SK-N-SH treated with all-trans-retinoic acid at 6 μM for 48 hours (cell line): ENCODE data around the gene PLN.

Experiments used
- ATAC-seq: fragments of 200-7000 bp; cut with Tn5 transposase; 3 replicates; pipeline ENCODE4 v1.9.1; 2020; ENCODE audit warnings: mild to moderate bottlenecking, moderate library complexity
- ARNTL ChIP-seq: fragments of 450-650 bp; formaldehyde crosslinking; IDR thresholded peaks from 2 replicates; pipeline ENCODE4 v1.5.0; 2020; ENCODE audit warnings: low read depth, mild to moderate bottlenecking, moderate library complexity, borderline replicate concordance
- BACH2 ChIP-seq: fragments of 250-450 bp; sonication (Bioruptor Pico); IDR thresholded peaks from 2 replicates; pipeline ENCODE4 v1.9.0; 2021; ENCODE audit warnings: mild to moderate bottlenecking, borderline replicate concordance
- ESRRG ChIP-seq: fragments of 250-450 bp; sonication (Bioruptor Pico); IDR thresholded peaks from 2 replicates; pipeline ENCODE4 v1.6.1; 2021; ENCODE audit warnings: mild to moderate bottlenecking
- GLIS3 ChIP-seq: fragments of 250-450 bp; sonication (Bioruptor Pico); IDR thresholded peaks from 2 replicates; pipeline ENCODE4 v1.5.0; 2020; ENCODE audit warnings: mild to moderate bottlenecking, moderate library complexity
- ISL1 ChIP-seq: fragments of 250-450 bp; sonication (Bioruptor Pico); IDR thresholded peaks from 2 replicates; pipeline ENCODE4 v2.1.2; 2022; ENCODE audit warnings: mild to moderate bottlenecking, moderate library complexity
- OSR1 ChIP-seq: fragments of 250-450 bp; sonication (Bioruptor Pico); IDR thresholded peaks from 2 replicates; pipeline ENCODE4 v1.8.0; 2022; ENCODE audit warnings: moderate library complexity, mild to moderate bottlenecking, inconsistent platforms
- PATZ1 ChIP-seq: fragments of 250-450 bp; sonication (Bioruptor Pico); IDR thresholded peaks from 2 replicates; pipeline ENCODE4 v1.8.0; 2020; ENCODE audit warnings: mild to moderate bottlenecking, moderate library complexity, borderline replicate concordance
- PPARA ChIP-seq: fragments of 250-450 bp; sonication (Bioruptor Pico); IDR thresholded peaks from 2 replicates; pipeline ENCODE4 v1.5.0; 2020; ENCODE audit warnings: mild to moderate bottlenecking, borderline replicate concordance
- RARB ChIP-seq: fragments of 250-450 bp; sonication (Bioruptor Pico); IDR thresholded peaks from 2 replicates; pipeline ENCODE4 v1.8.0; 2021; ENCODE audit warnings: mild to moderate bottlenecking, moderate library complexity
- SNAI2 ChIP-seq: fragments of 250-450 bp; sonication (Bioruptor Pico); IDR thresholded peaks from 2 replicates; pipeline ENCODE4 v1.5.0; 2020; ENCODE audit warnings: mild to moderate bottlenecking, moderate library complexity
- TCF4 ChIP-seq: fragments of 250-450 bp; sonication (Bioruptor Pico); IDR thresholded peaks from 2 replicates; pipeline ENCODE4 v1.8.0; 2021; ENCODE audit warnings: mild to moderate bottlenecking, moderate library complexity, borderline replicate concordance
- ZC3H10 ChIP-seq: fragments of 250-450 bp; sonication (Bioruptor Pico); IDR thresholded peaks from 2 replicates; pipeline ENCODE4 v1.5.1; 2021; ENCODE audit warnings: mild to moderate bottlenecking, moderate library complexity
- ZFP3 ChIP-seq: fragments of 250-450 bp; sonication (Bioruptor Pico); IDR thresholded peaks from 2 replicates; pipeline ENCODE4 v1.5.0; 2020; ENCODE audit warnings: mild to moderate bottlenecking, moderate library complexity
- ZFP30 ChIP-seq: fragments of 450-650 bp; formaldehyde crosslinking; IDR thresholded peaks from 2 replicates; pipeline ENCODE4 v1.5.0; 2022; ENCODE audit warnings: mild to moderate bottlenecking, moderate library complexity
- ZNF565 ChIP-seq: fragments of 450-650 bp; formaldehyde crosslinking; conservative IDR thresholded peaks from 2 replicates; pipeline ENCODE4 v1.5.0; 2020; ENCODE audit warnings: low read depth, mild to moderate bottlenecking, moderate library complexity
- ZNF70 ChIP-seq: fragments of 450-650 bp; formaldehyde crosslinking; IDR thresholded peaks from 2 replicates; pipeline ENCODE4 v1.5.0; 2020; ENCODE audit warnings: mild to moderate bottlenecking, moderate library complexity
- ZNF8 ChIP-seq: fragments of 450-650 bp; formaldehyde crosslinking; IDR thresholded peaks from 2 replicates; pipeline ENCODE4 v1.5.0; 2020; ENCODE audit warnings: mild to moderate bottlenecking, moderate library complexity
- TF ChIP-seq, protein P1 (sequence below): fragments of 250-450 bp; sonication (Bioruptor Pico); IDR thresholded peaks from 2 replicates; pipeline ENCODE4 v1.5.1; 2020; ENCODE audit warnings: low read depth, mild to moderate bottlenecking, moderate library complexity
- TF ChIP-seq, protein P2 (sequence below): fragments of 250-450 bp; sonication (Bioruptor Pico); IDR thresholded peaks from 2 replicates; pipeline ENCODE4 v1.8.0; 2021; ENCODE audit warnings: low read depth, mild to moderate bottlenecking, moderate library complexity, borderline replicate concordance
- TF ChIP-seq, protein P3 (sequence below): fragments of 250-450 bp; sonication (Bioruptor Pico); IDR thresholded peaks from 2 replicates; pipeline ENCODE4 v1.5.1; 2021; ENCODE audit warnings: mild to moderate bottlenecking, moderate library complexity
- TF ChIP-seq, protein P4 (sequence below): fragments of 250-450 bp; sonication (Bioruptor Pico); IDR thresholded peaks from 2 replicates; pipeline ENCODE4 v1.5.0; 2020; ENCODE audit warnings: mild to moderate bottlenecking, moderate library complexity

The PLN gene

DNA sequence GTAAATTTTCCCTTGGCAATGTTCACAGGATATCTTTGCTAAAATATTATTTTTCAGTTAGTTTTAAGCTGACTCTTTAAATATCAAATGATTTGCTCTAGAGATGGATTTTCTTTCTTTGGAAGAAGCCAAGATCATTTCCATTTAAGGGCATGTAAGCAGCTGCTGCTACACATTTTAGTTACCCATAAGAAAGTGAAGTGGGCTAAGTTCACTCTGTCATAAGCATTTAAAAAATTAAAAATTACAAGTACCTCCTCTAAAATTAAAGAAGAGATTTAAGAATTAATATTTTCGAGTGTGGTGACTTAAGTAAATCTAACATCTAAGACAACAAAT lies 1.2 kb upstream of the PLN start:
- ATAC-seq = no peak
- no peak for TF ChIP-seq ARNTL (CRISPR knock-in tag)
- TF ChIP-seq ZNF70 (CRISPR knock-in tag) = no peak
- no peak for TF ChIP-seq ZFP30 (CRISPR knock-in tag)
- TF ChIP-seq ISL1 (CRISPR knock-in tag) = no peak
- TF ChIP-seq, protein P1, sequence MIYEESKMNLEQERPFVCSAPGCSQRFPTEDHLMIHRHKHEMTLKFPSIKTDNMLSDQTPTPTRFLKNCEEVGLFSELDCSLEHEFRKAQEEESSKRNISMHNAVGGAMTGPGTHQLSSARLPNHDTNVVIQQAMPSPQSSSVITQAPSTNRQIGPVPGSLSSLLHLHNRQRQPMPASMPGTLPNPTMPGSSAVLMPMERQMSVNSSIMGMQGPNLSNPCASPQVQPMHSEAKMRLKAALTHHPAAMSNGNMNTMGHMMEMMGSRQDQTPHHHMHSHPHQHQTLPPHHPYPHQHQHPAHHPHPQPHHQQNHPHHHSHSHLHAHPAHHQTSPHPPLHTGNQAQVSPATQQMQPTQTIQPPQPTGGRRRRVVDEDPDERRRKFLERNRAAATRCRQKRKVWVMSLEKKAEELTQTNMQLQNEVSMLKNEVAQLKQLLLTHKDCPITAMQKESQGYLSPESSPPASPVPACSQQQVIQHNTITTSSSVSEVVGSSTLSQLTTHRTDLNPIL (CRISPR knock-in tag) = no peak
- no peak for TF ChIP-seq ESRRG (CRISPR knock-in tag)
- no peak for TF ChIP-seq BACH2 (CRISPR knock-in tag)
- no peak for TF ChIP-seq ZFP3 (CRISPR knock-in tag)
- TF ChIP-seq ZC3H10 = no peak
- no peak for TF ChIP-seq PPARA (CRISPR knock-in tag)
- TF ChIP-seq, protein P2, sequence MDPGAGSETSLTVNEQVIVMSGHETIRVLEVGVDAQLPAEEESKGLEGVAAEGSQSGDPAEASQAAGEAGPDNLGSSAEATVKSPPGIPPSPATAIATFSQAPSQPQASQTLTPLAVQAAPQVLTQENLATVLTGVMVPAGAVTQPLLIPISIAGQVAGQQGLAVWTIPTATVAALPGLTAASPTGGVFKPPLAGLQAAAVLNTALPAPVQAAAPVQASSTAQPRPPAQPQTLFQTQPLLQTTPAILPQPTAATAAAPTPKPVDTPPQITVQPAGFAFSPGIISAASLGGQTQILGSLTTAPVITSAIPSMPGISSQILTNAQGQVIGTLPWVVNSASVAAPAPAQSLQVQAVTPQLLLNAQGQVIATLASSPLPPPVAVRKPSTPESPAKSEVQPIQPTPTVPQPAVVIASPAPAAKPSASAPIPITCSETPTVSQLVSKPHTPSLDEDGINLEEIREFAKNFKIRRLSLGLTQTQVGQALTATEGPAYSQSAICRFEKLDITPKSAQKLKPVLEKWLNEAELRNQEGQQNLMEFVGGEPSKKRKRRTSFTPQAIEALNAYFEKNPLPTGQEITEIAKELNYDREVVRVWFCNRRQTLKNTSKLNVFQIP (CRISPR knock-in tag) = no peak
- TF ChIP-seq, protein P3, sequence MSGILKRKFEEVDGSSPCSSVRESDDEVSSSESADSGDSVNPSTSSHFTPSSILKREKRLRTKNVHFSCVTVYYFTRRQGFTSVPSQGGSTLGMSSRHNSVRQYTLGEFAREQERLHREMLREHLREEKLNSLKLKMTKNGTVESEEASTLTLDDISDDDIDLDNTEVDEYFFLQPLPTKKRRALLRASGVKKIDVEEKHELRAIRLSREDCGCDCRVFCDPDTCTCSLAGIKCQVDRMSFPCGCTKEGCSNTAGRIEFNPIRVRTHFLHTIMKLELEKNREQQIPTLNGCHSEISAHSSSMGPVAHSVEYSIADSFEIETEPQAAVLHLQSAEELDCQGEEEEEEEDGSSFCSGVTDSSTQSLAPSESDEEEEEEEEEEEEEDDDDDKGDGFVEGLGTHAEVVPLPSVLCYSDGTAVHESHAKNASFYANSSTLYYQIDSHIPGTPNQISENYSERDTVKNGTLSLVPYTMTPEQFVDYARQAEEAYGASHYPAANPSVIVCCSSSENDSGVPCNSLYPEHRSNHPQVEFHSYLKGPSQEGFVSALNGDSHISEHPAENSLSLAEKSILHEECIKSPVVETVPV (CRISPR knock-in tag) = no peak
- no peak for TF ChIP-seq TCF4 (CRISPR knock-in tag)
- TF ChIP-seq GLIS3 (CRISPR knock-in tag) = no peak
- TF ChIP-seq, protein P4, sequence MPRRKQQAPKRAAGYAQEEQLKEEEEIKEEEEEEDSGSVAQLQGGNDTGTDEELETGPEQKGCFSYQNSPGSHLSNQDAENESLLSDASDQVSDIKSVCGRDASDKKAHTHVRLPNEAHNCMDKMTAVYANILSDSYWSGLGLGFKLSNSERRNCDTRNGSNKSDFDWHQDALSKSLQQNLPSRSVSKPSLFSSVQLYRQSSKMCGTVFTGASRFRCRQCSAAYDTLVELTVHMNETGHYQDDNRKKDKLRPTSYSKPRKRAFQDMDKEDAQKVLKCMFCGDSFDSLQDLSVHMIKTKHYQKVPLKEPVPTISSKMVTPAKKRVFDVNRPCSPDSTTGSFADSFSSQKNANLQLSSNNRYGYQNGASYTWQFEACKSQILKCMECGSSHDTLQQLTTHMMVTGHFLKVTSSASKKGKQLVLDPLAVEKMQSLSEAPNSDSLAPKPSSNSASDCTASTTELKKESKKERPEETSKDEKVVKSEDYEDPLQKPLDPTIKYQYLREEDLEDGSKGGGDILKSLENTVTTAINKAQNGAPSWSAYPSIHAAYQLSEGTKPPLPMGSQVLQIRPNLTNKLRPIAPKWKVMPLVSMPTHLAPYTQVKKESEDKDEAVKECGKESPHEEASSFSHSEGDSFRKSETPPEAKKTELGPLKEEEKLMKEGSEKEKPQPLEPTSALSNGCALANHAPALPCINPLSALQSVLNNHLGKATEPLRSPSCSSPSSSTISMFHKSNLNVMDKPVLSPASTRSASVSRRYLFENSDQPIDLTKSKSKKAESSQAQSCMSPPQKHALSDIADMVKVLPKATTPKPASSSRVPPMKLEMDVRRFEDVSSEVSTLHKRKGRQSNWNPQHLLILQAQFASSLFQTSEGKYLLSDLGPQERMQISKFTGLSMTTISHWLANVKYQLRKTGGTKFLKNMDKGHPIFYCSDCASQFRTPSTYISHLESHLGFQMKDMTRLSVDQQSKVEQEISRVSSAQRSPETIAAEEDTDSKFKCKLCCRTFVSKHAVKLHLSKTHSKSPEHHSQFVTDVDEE (CRISPR knock-in tag) = no peak
- no peak for TF ChIP-seq PATZ1
- TF ChIP-seq SNAI2 (CRISPR knock-in tag) = no peak
- TF ChIP-seq ZNF565 (CRISPR knock-in tag) = no peak

DNA sequence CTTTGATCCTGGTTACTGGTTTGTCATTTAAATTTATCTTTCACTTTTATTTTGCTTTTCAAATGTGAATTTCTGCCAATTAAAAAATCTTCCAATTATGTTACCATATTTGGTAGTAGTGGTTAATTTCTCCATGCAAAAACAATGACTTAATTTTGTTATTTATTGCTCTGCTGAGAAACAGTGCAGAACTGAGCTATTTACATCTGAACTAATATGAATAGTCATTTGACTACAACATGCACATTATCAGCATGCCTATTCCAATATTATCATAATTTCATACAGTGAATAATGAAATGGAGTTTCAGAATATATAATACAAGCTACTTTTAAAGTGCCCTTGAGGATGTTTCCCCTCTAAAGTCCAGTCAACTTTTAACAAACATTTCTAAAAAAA lies 517 bp downstream of the PLN start:
- no peak for ATAC-seq
- no peak for TF ChIP-seq PPARA (CRISPR knock-in tag)
- TF ChIP-seq ZNF565 (CRISPR knock-in tag) = no peak
- no peak for TF ChIP-seq ESRRG (CRISPR knock-in tag)
- TF ChIP-seq PATZ1 = no peak
- TF ChIP-seq ZC3H10 = no peak
- TF ChIP-seq BACH2 (CRISPR knock-in tag) = no peak
- no peak for TF ChIP-seq ZNF8 (CRISPR knock-in tag)
- no peak for TF ChIP-seq ZNF70 (CRISPR knock-in tag)
- TF ChIP-seq ZFP30 (CRISPR knock-in tag) = no peak
- TF ChIP-seq, protein P4 (CRISPR knock-in tag) = no peak
- TF ChIP-seq, protein P3 (CRISPR knock-in tag) = no peak
- no peak for TF ChIP-seq RARB
- no peak for TF ChIP-seq SNAI2 (CRISPR knock-in tag)
- TF ChIP-seq, protein P1 (CRISPR knock-in tag) = no peak
- no peak for TF ChIP-seq OSR1
